Measurements from ENCODE around the gene TMEM89. TPM values are rescaled to one million over a fixed set of nuclear protein-coding genes. Genes with fewer than 3 reads are reported as not detected.

TMEM89 gene
- total RNA-seq, 1 experiment from 2014 or later = not detected

DNA sequence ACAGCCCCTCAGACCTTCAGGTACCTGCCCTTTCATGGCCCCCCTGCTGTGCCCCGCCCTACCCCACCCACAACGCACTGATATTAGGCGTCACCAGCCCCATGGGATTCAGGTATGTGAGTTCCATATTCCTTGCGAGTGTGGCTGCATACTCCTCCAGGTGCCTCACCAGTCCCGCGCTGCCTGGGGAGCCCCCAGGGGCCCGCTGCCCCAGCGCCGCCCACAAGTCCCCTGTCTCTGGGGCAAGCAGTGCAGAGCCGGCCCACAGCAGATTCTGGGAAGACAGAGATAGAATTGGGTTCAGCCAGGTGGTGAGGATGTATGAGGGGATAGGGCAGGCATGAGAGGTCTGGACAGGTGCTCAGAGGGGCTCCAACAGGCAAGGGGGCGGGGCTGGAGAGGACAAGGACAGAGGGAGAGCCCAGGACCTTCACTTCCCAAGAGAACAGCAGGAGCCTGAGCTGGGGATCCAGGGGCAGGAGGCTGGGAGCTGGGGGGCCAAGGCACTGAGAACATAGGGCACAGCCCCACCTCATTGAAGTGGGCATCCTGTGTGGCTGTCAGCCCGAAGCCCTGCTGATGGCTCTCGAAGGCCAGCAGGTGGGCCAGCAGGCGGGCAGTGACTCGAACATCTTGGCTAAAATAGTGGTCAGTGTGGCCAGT lies 26.8 kb upstream of the TMEM89 start:
- Histone ChIP-seq H3K27me3 (ENCODE audit: low read length) (no peaks in the 10 kb centered on the region), H3K4me3 (ENCODE audit: low read length) (no peak overlapping the region), H3K27ac (ENCODE audit: low read length) (no peak overlapping the region), H3K9ac (ENCODE audit: low read length) (no peak overlapping the region), H4K20me1 (ENCODE audit: insufficient read depth, low read depth, low read length) (no peaks in the 10 kb centered on the region), H3K9me2 (replicated peaks; ENCODE audit: insufficient read depth, low read length) (no peaks in the 10 kb centered on the region), H3K4me2 (ENCODE audit: low read depth, low read length, poor library complexity, severe bottlenecking) (no peak overlapping the region), H3K79me2 (ENCODE audit: low read length) (no peaks in the 10 kb centered on the region), H3K36me3 (ENCODE audit: insufficient read depth, low read length) (no peaks in the 10 kb centered on the region), H3K4me1 (ENCODE audit: low read length) (0 out of 2 replicates have a peak, but pooled peaks cover 3% of the 10 kb centered on the region), H3K9me3 (ENCODE audit: low read length) (no peaks in the 10 kb centered on the region), H2AFZ (ENCODE audit: low read length) (no peak overlapping the region)
- no peak for DNase-seq

DNA sequence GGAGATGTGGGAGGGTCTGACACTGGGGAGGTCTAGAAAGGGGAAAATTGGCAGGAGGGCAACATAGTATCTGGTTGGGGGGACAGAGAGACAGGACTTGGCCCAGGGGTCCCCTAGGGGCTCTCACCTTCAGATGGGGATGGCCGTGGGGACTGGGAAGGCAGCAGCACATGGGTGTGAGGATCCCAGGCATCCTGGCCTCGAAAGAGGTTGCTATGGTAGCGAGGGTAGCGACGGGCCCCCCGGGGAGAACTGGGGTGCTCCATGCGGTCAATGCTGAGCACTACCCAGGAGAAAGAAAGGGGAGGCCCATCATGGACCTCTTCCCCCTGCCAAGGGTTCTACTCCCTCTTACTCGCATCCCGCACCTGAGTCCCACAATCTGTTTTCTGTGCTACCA lies 26.1 kb upstream of the TMEM89 start:
- H3K9me2 ChIP-seq (replicated peaks; ENCODE audit: insufficient read depth, low read length) = no peaks in the 10 kb centered on the region
- H3K4me1 ChIP-seq (ENCODE audit: low read length) = 0 out of 2 replicates have a peak, but pooled peaks cover 3% of the 10 kb centered on the region
- H3K4me3 ChIP-seq (ENCODE audit: low read length) = no peak overlapping the region
- H3K27ac ChIP-seq (ENCODE audit: low read length) = no peak overlapping the region
- no peaks in the 10 kb centered on the region for H3K9me3 ChIP-seq (ENCODE audit: low read length)
- no peak for DNase-seq
- no peaks in the 10 kb centered on the region for H3K27me3 ChIP-seq (ENCODE audit: low read length)
- no peaks in the 10 kb centered on the region for H3K36me3 ChIP-seq (ENCODE audit: insufficient read depth, low read length)
- H2AFZ ChIP-seq (ENCODE audit: low read length) = no peak overlapping the region
- H3K4me2 ChIP-seq (ENCODE audit: low read depth, low read length, poor library complexity, severe bottlenecking) = no peak overlapping the region
- H3K9ac ChIP-seq (ENCODE audit: low read length) = no peak overlapping the region
- no peaks in the 10 kb centered on the region for H3K79me2 ChIP-seq (ENCODE audit: low read length)
- H4K20me1 ChIP-seq (ENCODE audit: insufficient read depth, low read depth, low read length) = no peaks in the 10 kb centered on the region

DNA sequence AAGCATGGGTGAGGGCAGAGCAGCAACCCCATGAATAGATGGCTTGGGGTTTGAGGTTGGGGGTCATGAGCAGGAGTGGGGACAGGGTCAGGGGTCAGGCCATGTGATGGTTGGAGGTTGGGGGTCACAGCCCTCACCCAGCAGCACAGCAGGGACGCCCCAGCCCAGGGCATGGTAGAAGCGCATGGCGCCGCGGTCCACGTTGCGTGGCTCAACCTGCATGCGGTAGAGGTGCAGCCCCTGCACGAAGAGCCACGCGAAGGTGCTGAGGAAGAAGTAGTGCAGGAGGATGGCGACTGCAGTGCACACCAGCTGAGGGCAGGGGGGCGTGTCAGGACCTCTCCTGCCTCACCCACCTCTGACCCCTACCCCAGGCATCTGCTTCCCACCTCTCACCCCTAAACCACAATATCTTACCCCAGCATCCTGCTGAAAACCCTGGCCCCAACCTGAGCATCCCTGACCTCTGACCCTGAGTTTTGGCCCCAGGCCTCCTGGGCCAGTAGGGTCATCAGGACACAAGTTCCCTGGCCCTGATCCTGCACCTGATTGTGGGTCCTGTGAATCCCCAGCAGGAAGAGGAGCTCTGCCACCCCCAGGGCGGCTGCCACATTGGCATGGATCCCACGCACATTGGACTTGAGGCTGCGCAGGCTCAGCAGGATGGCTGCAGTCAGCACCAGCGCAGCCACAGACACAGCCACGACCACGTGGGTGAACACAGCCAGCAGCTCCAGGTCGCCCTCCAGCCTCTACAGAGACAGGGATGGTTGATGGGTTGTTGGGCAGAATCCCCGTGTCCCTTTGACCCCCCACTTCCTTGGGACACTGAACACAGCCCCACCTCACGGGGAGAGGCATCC lies 23.6 kb upstream of the TMEM89 start:
- Histone ChIP-seq H2AFZ (ENCODE audit: low read length) (no peak overlapping the region), H3K9me2 (replicated peaks; ENCODE audit: insufficient read depth, low read length) (no peaks in the 10 kb centered on the region), H4K20me1 (ENCODE audit: insufficient read depth, low read depth, low read length) (no peaks in the 10 kb centered on the region), H3K4me2 (ENCODE audit: low read depth, low read length, poor library complexity, severe bottlenecking) (no peak overlapping the region), H3K27me3 (ENCODE audit: low read length) (no peaks in the 10 kb centered on the region), H3K9ac (ENCODE audit: low read length) (no peak overlapping the region), H3K79me2 (ENCODE audit: low read length) (no peaks in the 10 kb centered on the region), H3K36me3 (ENCODE audit: insufficient read depth, low read length) (no peaks in the 10 kb centered on the region), H3K4me3 (ENCODE audit: low read length) (no peak overlapping the region), H3K4me1 (ENCODE audit: low read length) (no peaks in the 10 kb centered on the region), H3K9me3 (ENCODE audit: low read length) (no peaks in the 10 kb centered on the region), H3K27ac (ENCODE audit: low read length) (no peak overlapping the region)
- no peak for DNase-seq

DNA sequence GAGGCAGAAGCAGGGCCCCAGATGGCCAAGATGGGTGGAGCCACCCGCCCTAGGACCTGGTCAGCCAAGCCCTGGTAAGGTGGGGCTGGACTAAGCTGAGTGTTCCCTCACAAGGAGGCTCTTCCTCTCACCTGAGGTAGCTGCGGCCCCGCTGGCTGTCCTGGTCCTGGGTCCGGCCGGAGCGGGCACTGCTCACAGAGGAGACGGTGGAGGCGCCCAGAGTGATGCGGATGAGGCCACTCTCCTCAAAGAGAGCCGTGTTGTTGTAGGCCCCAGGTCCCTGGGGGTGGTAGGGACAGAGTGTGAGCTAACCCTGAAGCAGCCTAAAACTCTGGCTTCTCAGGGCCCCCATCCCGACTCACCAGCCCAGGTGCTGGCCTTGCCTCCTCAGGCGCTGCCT lies 21.0 kb upstream of the TMEM89 start:
- H3K9me3 ChIP-seq (ENCODE audit: low read length) = no peaks in the 10 kb centered on the region
- no peak overlapping the region for H3K9ac ChIP-seq (ENCODE audit: low read length)
- H3K36me3 ChIP-seq (ENCODE audit: insufficient read depth, low read length) = no peaks in the 10 kb centered on the region
- no peaks in the 10 kb centered on the region for H3K9me2 ChIP-seq (replicated peaks; ENCODE audit: insufficient read depth, low read length)
- H3K79me2 ChIP-seq (ENCODE audit: low read length) = no peaks in the 10 kb centered on the region
- no peaks in the 10 kb centered on the region for H3K27me3 ChIP-seq (ENCODE audit: low read length)
- H4K20me1 ChIP-seq (ENCODE audit: insufficient read depth, low read depth, low read length) = no peaks in the 10 kb centered on the region
- no peaks in the 10 kb centered on the region for H3K4me1 ChIP-seq (ENCODE audit: low read length)
- no peak overlapping the region for H3K4me3 ChIP-seq (ENCODE audit: low read length)
- no peak overlapping the region for H3K27ac ChIP-seq (ENCODE audit: low read length)
- H3K4me2 ChIP-seq (ENCODE audit: low read depth, low read length, poor library complexity, severe bottlenecking) = no peak overlapping the region
- H2AFZ ChIP-seq (ENCODE audit: low read length) = no peak overlapping the region
- no peak for DNase-seq

DNA sequence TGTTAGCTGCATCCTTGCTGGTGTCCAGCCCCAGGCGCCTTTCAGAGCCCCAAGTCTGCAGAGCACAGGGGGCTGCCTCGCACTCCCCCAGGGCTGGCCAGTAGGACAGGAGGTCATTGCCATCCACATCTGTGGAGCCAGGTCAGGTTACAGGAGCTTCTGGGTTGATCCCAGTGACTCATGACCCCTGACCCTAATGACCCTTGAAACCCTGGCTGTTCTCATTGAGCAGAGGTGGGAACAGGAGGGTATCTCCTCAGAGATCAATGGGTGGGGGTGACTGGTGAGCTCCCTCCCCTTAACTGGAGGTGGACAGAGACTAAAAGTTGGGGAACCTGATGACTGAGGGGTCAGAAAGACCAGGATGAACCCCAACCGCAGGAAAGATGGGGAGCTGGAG lies 19.8 kb upstream of the TMEM89 start:
- no peaks in the 10 kb centered on the region for H3K79me2 ChIP-seq (ENCODE audit: low read length)
- H3K4me3 ChIP-seq (ENCODE audit: low read length) = no peak overlapping the region
- DNase-seq = no peak
- no peak overlapping the region for H3K4me2 ChIP-seq (ENCODE audit: low read depth, low read length, poor library complexity, severe bottlenecking)
- no peaks in the 10 kb centered on the region for H4K20me1 ChIP-seq (ENCODE audit: insufficient read depth, low read depth, low read length)
- no peaks in the 10 kb centered on the region for H3K9me3 ChIP-seq (ENCODE audit: low read length)
- H3K9me2 ChIP-seq (replicated peaks; ENCODE audit: insufficient read depth, low read length) = no peaks in the 10 kb centered on the region
- H3K27me3 ChIP-seq (ENCODE audit: low read length) = no peaks in the 10 kb centered on the region
- H3K36me3 ChIP-seq (ENCODE audit: insufficient read depth, low read length) = no peaks in the 10 kb centered on the region
- H3K4me1 ChIP-seq (ENCODE audit: low read length) = peaks cover 5% of the 10 kb centered on the region
- H3K9ac ChIP-seq (ENCODE audit: low read length) = no peak overlapping the region
- no peak overlapping the region for H3K27ac ChIP-seq (ENCODE audit: low read length)
- no peak overlapping the region for H2AFZ ChIP-seq (ENCODE audit: low read length)

DNA sequence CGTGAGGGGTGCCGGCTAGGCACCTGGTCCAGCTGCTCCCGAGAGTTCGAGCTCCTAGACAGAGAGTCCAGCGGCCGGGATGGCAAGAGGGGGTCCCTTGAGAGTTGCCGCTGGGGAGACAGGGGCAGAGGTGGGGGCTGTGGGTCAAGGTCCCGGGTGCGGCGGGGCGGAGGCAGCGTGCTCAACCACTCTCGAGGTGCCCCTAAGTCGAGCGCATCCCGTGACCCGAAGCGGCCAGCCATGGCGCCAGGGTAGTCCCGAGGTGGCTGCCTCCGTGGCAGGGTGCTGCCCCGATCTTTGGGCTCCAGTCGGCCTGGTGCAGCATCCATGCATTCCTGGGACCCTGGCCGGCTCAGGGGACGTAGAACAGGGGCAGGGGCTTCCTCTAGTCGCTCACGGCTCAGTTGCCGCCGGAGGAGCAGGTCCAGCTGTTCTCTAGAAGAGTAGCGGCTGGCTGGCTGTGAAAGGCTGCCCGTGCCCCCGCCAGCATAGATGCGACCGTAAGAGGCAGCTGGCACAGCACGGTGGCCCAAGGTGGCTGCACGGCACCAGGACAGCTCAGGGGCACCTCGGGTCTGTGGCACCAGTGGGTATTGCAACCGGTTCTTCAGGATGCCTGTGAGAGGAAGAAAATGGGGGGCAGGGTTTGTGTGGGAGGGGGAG lies 18.5 kb upstream of the TMEM89 start:
- H2AFZ ChIP-seq (ENCODE audit: low read length) = no peak overlapping the region
- no peak overlapping the region for H3K4me3 ChIP-seq (ENCODE audit: low read length)
- H3K79me2 ChIP-seq (ENCODE audit: low read length) = peaks cover under 1% of the 10 kb centered on the region; the same call in 1 of the 2 replicates
- no peaks in the 10 kb centered on the region for H3K27me3 ChIP-seq (ENCODE audit: low read length)
- peaks cover 11% of the 10 kb centered on the region for H3K4me1 ChIP-seq (ENCODE audit: low read length)
- H3K9me2 ChIP-seq (replicated peaks; ENCODE audit: insufficient read depth, low read length) = no peaks in the 10 kb centered on the region
- H3K9me3 ChIP-seq (ENCODE audit: low read length) = no peaks in the 10 kb centered on the region
- H3K4me2 ChIP-seq (ENCODE audit: low read depth, low read length, poor library complexity, severe bottlenecking) = no peak overlapping the region
- no peak overlapping the region for H3K27ac ChIP-seq (ENCODE audit: low read length)
- no peaks in the 10 kb centered on the region for H3K36me3 ChIP-seq (ENCODE audit: insufficient read depth, low read length)
- H4K20me1 ChIP-seq (ENCODE audit: insufficient read depth, low read depth, low read length) = no peaks in the 10 kb centered on the region
- no peak overlapping the region for H3K9ac ChIP-seq (ENCODE audit: low read length)
- no peak for DNase-seq

DNA sequence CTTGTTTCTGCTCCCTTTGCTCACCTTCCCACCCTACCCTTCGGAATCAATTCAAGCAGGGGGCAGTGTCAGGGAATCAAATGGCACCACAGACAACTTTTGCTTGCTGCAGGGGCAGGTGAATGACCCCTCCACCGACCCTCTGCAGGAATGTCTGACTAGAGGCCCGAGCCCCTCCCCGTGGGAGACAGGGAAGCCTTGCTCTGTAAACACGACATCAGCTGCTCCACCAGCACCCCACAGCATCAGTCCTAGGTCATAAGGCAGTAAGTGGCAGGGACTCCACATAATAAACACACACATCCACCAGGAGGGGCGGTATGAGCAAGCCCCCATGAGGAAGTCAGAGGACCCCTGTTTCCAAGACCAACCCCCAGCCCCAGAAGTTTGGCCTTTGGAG lies 15.7 kb upstream of the TMEM89 start:
- DNase-seq = no peak
- Histone ChIP-seq H3K27ac (ENCODE audit: low read length) (no peak overlapping the region), H4K20me1 (ENCODE audit: insufficient read depth, low read depth, low read length) (no peaks in the 10 kb centered on the region), H2AFZ (ENCODE audit: low read length) (no peak overlapping the region), H3K4me1 (ENCODE audit: low read length) (peaks cover 21% of the 10 kb centered on the region), H3K9me2 (replicated peaks; ENCODE audit: insufficient read depth, low read length) (no peaks in the 10 kb centered on the region), H3K79me2 (ENCODE audit: low read length) (peaks cover 17% of the 10 kb centered on the region), H3K36me3 (ENCODE audit: insufficient read depth, low read length) (no peaks in the 10 kb centered on the region; the same call in 1 of the 2 replicates), H3K4me3 (ENCODE audit: low read length) (no peak overlapping the region), H3K4me2 (ENCODE audit: low read depth, low read length, poor library complexity, severe bottlenecking) (no peak overlapping the region), H3K27me3 (ENCODE audit: low read length) (no peaks in the 10 kb centered on the region), H3K9ac (ENCODE audit: low read length) (no peak overlapping the region), H3K9me3 (ENCODE audit: low read length) (no peaks in the 10 kb centered on the region)

DNA sequence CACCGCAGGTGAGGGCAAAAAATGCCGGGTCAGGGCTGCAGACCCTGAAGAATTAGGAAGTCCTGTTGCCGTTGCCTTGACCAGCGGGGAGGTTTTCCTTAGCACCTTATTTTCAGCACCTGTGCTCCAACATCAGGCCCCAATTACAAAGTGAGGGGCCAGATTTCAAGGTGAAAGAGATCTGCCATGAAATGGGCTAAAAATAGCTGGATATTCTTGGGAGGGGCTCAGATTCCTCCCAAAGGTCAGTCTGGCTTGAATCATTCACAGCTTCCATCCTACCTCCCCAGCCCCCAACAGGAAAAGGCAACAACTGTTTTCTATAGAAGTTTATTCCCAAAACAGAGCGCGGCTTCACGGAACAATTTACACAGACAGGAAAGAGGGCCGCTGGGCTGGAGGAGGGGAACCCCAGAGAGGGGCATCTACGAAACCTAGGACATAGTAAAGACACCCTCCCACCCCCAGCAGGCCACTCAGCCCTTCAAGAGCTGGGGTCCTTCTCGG lies 14.6 kb upstream of the TMEM89 start:
- Histone ChIP-seq H3K36me3 (ENCODE audit: insufficient read depth, low read length) (no peaks in the 10 kb centered on the region; the same call in 1 of the 2 replicates), H4K20me1 (ENCODE audit: insufficient read depth, low read depth, low read length) (no peaks in the 10 kb centered on the region), H3K79me2 (ENCODE audit: low read length) (peaks cover 17% of the 10 kb centered on the region), H3K4me1 (ENCODE audit: low read length) (peaks cover 21% of the 10 kb centered on the region), H3K4me3 (ENCODE audit: low read length) (peak overlapping the region; percentile 96), H3K9me2 (replicated peaks; ENCODE audit: insufficient read depth, low read length) (no peaks in the 10 kb centered on the region), H3K9ac (ENCODE audit: low read length) (peak overlapping the region; percentile 97), H3K27ac (ENCODE audit: low read length) (peak overlapping the region; percentile 23; the same call in 1 of the 2 replicates), H2AFZ (ENCODE audit: low read length) (peak overlapping the region; percentile 51; the same call in 1 of the 2 replicates), H3K27me3 (ENCODE audit: low read length) (no peaks in the 10 kb centered on the region), H3K9me3 (ENCODE audit: low read length) (no peaks in the 10 kb centered on the region), H3K4me2 (ENCODE audit: low read depth, low read length, poor library complexity, severe bottlenecking) (peak overlapping the region; percentile 99)
- no peak for DNase-seq

Data from Karpas-422 (cell line).